Subcutaneous abdominal adipose tissue (tissue), 5 donors: ENCODE results near the gene GXYLT2.

Experiments used
- H3K27ac ChIP-seq: one replicate; pipeline ENCODE4 v1.7.0; 2013; ENCODE audit warnings: low read depth, mild to moderate bottlenecking, inconsistent platforms, low read length, moderate library complexity
- H3K27me3 ChIP-seq, 5 donors: one replicate each; pipeline ENCODE4 v1.7.0; 2013; ENCODE audit warnings: low read length in 5 of 5, inconsistent platforms in 1 of 5; ENCODE audit not compliant: control insufficient read depth in 5 of 5, insufficient read depth in 4 of 5
- H3K36me3 ChIP-seq, 5 donors: one replicate each; pipeline ENCODE4 v1.7.0; 2013; ENCODE audit warnings: low read length in 5 of 5; ENCODE audit not compliant: control insufficient read depth in 5 of 5, insufficient read depth in 5 of 5
- H3K4me1 ChIP-seq, 5 donors: one replicate each; pipeline ENCODE4 v1.7.0; 2013; ENCODE audit warnings: low read length in 5 of 5, mild to moderate bottlenecking in 3 of 5, moderate library complexity in 1 of 5; ENCODE audit not compliant: control insufficient read depth in 5 of 5, insufficient read depth in 5 of 5
- H3K4me3 ChIP-seq, 5 donors: one replicate each; pipeline ENCODE4 v1.7.0; 2013; ENCODE audit warnings: low read length in 5 of 5, low read depth in 1 of 5
- H3K9ac ChIP-seq, 5 donors: one replicate each; pipeline ENCODE4 v1.7.0; 2013; ENCODE audit warnings: low read length in 5 of 5, mild to moderate bottlenecking in 4 of 5, moderate library complexity in 3 of 5
- H3K9me3 ChIP-seq, 5 donors: one replicate each; pipeline ENCODE4 v1.7.0; 2013; ENCODE audit warnings: low read length in 5 of 5; ENCODE audit not compliant: control insufficient read depth in 5 of 5
- donor health status: healthy.
- donor health status: healthy.
- donor health status: healthy.
- donor health status: healthy.
- donor health status: healthy.

Gene GXYLT2

DNA sequence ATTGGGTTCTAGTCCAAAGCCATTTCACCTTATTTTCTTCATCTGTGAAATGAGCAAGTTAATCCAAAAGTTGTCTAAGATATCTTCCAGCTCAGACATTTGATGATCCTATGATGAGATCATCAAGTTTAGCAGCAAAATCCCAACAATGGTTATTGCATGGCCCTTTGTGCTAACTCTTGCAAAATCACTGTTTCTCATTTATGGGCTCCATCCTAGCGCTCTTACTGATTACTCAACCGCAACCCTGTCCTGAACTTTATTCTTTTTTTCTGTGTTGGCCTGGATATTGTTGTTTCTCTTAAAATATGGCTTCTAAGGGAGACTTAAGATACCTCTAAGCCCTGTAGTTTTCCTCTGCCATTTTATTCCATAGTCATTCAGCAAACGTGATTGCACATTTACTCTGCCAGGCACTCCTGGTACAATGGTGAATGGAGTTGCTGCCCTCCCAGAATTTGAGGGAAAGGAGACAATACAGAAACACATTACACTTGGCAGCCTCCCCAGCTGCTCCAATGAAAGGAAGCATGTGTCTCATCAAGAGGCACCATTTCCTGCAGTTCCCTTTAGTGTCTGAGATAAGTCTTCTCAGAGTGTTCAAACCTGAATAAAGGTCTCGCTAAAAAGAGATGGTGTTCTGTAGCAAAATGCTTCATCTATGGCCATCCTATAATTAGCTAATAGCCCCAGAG lies 4.4 kb downstream of the GXYLT2 start:
- Histone ChIP-seq H3K4me3 (no peak overlapping the region), H3K9me3 (no peaks in the 10 kb centered on the region), H3K9ac (peak overlapping the region in 1 of 5 donors; percentile 37), H3K27me3 (peaks cover 0 to 5% (median 3%) of the 10 kb centered on the region in 5 donors), H3K27ac (peak overlapping the region; percentile 64), H3K36me3 (no peaks in the 10 kb centered on the region), H3K4me1 (peaks cover 5 to 66% (median 41%) of the 10 kb centered on the region in 5 donors)

DNA sequence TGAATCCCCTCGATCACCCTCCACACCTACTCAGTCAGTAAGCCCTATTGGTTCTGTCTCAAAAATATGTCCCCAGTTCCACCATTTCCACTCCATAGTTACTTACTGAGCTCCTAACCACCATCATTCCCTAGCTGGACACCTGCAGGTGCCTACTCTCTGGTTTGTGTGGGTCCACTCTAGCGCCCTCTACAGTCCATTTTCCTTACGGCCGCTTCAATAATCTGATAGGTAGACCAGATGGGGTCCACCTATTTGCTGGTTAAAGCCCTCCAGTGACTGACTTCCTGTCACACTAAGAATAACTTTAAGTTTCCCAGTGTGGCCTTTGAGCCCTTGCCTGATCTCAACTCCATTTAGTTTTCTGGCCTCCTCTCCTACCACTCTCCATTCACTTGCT lies 5.0 kb downstream of the GXYLT2 start:
- Histone ChIP-seq H3K4me3 (no peak overlapping the region), H3K4me1 (peaks cover 5 to 63% (median 35%) of the 10 kb centered on the region in 5 donors), H3K36me3 (no peaks in the 10 kb centered on the region), H3K27ac (peak overlapping the region; percentile 61), H3K9me3 (no peaks in the 10 kb centered on the region), H3K27me3 (peaks cover 0 to 3% (median 0%) of the 10 kb centered on the region in 5 donors), H3K9ac (no peak overlapping the region)

DNA sequence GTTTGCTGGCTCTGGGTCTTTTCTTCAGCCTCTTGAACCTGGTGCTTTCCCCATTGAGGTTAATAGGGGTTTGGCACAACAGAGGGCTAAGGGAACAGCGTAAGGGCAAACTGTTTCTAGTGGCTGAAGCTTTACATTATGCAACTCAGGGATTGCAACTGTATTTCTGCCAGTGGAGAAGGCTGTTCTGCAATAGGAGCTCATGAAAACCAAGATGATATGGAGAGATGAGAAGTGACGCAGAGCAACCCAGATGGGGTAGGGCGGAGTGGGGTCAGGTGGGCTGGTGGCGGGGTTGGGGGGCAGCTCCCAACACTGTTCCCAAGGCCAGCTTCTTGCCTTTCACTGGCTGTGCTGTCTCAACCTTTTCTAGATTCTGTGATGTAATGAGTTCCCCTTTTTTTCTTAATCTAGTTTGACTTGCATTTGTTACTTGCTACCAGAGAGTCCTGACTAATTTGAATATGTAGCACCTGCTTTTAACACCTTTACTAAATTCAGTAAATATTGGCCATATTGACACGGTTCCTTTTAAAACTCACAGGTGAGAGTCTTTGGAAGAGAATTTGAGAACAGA lies 7.2 kb downstream of the GXYLT2 start:
- Histone ChIP-seq H3K9me3 (no peaks in the 10 kb centered on the region), H3K27ac (no peak overlapping the region), H3K4me1 (peaks cover 5 to 47% (median 23%) of the 10 kb centered on the region in 5 donors), H3K9ac (no peak overlapping the region), H3K4me3 (no peak overlapping the region), H3K36me3 (peaks cover 0 to 3% (median 0%) of the 10 kb centered on the region in 5 donors), H3K27me3 (no peaks in the 10 kb centered on the region)

DNA sequence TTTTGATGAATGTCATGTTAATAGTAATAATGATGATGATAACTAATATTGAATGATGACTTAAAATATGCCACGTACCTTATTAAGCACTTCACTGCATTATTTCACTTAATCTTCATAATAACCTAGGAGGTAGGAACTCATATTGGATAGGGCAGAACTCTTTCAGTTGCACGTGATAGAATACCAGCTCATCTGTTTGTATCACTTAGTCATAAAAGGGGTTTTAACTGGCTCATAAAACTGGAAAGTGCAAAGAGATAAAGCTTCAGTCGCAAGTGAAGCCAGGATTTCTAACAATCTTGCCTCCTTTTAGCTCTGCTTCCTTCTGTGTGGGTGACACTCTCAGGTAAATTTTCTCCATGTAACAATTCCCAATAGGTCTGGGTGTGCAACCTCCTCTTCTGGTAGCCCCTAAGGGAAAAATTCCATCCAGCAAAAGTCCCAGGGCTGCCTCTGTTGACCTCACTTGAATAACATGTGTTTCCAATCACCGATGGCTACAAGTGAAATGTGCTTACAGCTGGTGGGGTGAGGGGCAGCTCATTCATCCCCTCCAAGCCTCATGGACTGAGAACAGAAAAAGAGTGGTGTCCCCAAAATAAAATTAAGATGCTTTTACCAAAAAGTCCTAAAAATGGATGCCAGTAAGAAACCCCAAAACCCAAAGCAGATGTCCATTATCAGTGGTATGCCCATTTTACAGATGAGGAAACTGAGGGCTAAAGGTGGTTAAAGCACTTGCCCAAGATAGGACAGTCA lies 9.3 kb downstream of the GXYLT2 start:
- no peak overlapping the region for H3K27ac ChIP-seq
- peaks cover 5 to 27% (median 12%) of the 10 kb centered on the region in 5 donors for H3K4me1 ChIP-seq
- no peak overlapping the region for H3K4me3 ChIP-seq
- no peak overlapping the region for H3K9ac ChIP-seq
- H3K9me3 ChIP-seq, result no peaks in the 10 kb centered on the region
- H3K36me3 ChIP-seq, result peaks cover 0 to 3% (median 0%) of the 10 kb centered on the region in 5 donors
- no peaks in the 10 kb centered on the region for H3K27me3 ChIP-seq

DNA sequence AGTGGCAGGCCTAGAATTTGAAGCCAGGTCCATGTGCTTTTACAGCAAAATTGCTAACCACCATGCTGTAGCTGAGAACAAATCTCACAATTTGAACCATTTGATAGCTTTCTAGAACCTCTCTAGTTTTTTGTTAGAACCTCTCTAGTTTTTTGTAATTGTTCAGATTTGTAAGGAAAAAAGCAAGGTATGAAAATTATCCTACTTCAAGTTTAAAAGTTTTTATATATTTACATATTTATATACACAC lies 9.8 kb downstream of the GXYLT2 start:
- peaks cover under 1 to 22% (median 7%) of the 10 kb centered on the region in 5 donors for H3K4me1 ChIP-seq
- H3K36me3 ChIP-seq, result peaks cover 0 to 3% (median 0%) of the 10 kb centered on the region in 5 donors
- no peak overlapping the region for H3K4me3 ChIP-seq
- H3K9me3 ChIP-seq, result no peaks in the 10 kb centered on the region
- H3K9ac ChIP-seq, result no peak overlapping the region
- H3K27me3 ChIP-seq, result no peaks in the 10 kb centered on the region
- H3K27ac ChIP-seq, result no peak overlapping the region

- no peaks in the 10 kb centered on the region for H3K9me3 ChIP-seq
- H3K4me3 ChIP-seq, result no peak overlapping the region
- peaks cover 0 to 3% (median 0%) of the 10 kb centered on the region in 5 donors for H3K36me3 ChIP-seq
- no peak overlapping the region for H3K9ac ChIP-seq
- H3K27ac ChIP-seq, result no peak overlapping the region
- H3K4me1 ChIP-seq, result peaks cover 0 to 13% (median 7%) of the 10 kb centered on the region in 5 donors
- H3K27me3 ChIP-seq, result no peaks in the 10 kb centered on the region
These were observed 11.5 kb downstream of the GXYLT2 start for GRCh38 chr3:72899349-72899765.

DNA sequence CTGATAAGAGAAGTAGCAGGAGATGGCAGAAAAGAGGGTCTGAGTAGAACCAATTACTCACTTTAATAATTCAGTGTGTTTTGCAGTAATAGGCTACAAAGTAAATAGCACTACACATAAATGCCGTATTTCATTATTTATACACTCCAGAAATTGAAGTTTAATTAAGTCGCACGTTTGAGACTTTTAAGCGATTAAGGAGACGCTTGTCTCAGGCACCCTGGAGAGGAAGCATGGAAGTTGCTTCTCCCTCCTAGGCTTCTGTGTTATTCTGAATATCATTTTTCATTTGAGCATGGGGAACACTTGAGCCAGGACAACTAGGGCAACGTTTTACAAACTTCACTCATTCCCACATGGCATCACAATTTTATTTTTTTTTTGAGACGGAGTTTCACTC lies 12.2 kb downstream of the GXYLT2 start:
- H3K4me1 ChIP-seq, result peaks cover 0 to 7% (median 3%) of the 10 kb centered on the region in 5 donors
- no peak overlapping the region for H3K27ac ChIP-seq
- H3K27me3 ChIP-seq, result no peaks in the 10 kb centered on the region
- peaks cover 0 to 3% (median 0%) of the 10 kb centered on the region in 5 donors for H3K36me3 ChIP-seq
- H3K4me3 ChIP-seq, result no peak overlapping the region
- H3K9ac ChIP-seq, result no peak overlapping the region
- no peaks in the 10 kb centered on the region for H3K9me3 ChIP-seq

GRCh38 chr3:72901840-72902239 lies 14.0 kb downstream of the GXYLT2 start:
- no peak overlapping the region for H3K4me3 ChIP-seq
- no peak overlapping the region for H3K9ac ChIP-seq
- peaks cover 0 to 8% (median 2%) of the 10 kb centered on the region in 5 donors for H3K4me1 ChIP-seq
- no peaks in the 10 kb centered on the region for H3K27me3 ChIP-seq
- H3K27ac ChIP-seq, result no peak overlapping the region
- H3K36me3 ChIP-seq, result peaks cover 0 to 3% (median 0%) of the 10 kb centered on the region in 5 donors
- H3K9me3 ChIP-seq, result no peaks in the 10 kb centered on the region

DNA sequence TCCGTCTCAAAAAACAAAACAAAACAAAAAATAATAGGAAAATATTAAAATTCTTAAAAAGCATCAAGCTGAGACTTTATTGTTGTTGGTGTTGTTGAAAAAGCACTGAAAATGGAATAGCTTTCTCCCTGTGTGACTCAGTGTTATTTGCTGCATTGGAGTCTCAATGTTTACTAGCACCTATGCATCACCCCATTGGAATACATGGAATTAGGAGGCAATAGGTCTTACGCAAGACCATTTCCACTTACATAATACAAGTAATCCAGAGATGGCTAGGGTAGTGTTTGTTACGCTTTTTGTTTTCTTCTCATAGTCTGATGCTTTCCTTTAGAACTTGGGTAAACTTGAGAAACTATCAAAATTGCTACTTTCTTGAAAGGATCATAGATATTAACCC lies 15.2 kb downstream of the GXYLT2 start:
- Histone ChIP-seq H3K36me3 (peaks cover 0 to 3% (median 0%) of the 10 kb centered on the region in 5 donors), H3K4me3 (no peak overlapping the region), H3K9me3 (no peaks in the 10 kb centered on the region), H3K27ac (no peak overlapping the region), H3K9ac (no peak overlapping the region), H3K4me1 (peaks cover 2 to 16% (median 9%) of the 10 kb centered on the region in 5 donors), H3K27me3 (no peaks in the 10 kb centered on the region)

DNA sequence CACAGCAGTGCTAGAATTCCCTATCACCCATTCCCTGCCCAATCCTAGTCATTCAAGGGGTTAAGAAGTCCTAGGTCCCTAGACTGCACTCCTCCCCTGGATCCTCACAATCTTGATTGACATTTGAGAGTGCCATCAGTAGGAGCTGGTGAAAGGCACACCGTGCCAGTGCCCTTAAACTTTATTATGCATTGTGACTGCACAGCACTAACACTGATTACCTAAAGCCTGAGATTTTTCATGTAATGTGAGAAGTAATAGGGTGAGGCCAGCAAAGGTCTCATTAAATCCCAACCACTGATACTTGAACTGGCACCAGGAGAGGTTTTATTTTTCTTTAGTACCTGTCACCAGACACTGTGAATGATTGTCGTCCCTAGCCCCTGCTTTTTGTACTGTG lies 16.3 kb downstream of the GXYLT2 start:
- Histone ChIP-seq H3K36me3 (peaks cover 0 to under 1% (median 0%) of the 10 kb centered on the region in 5 donors), H3K27ac (no peak overlapping the region), H3K9ac (no peak overlapping the region), H3K9me3 (no peaks in the 10 kb centered on the region), H3K4me1 (peaks cover 4 to 23% (median 14%) of the 10 kb centered on the region in 5 donors), H3K4me3 (no peak overlapping the region), H3K27me3 (no peaks in the 10 kb centered on the region)
